ENCODE results near the gene DDR2.
"Not testable (repeated sequence)": the region's sequence is repeated elsewhere in the genome, so short reads cannot be mapped to it uniquely, and the experiment has no call there.

GRCh38 chr1:162727493-162727892 lies 95.2 kb downstream of the DDR2 start:
- not testable (repeated sequence) for TF ChIP-seq CTCF (IDR thresholded peaks at IDR 0.05; ENCODE audit: low read length); EZH2 (optimal IDR thresholded peaks at IDR 0.05; ENCODE audit: low read depth, low read length); EZH2phosphoT487 (IDR thresholded peaks at IDR 0.05; ENCODE audit: low read length)
